ENCODE measurements around the gene CREG1. TPM values are rescaled to one million over a fixed set of nuclear protein-coding genes. Genes with fewer than 3 reads are reported as not detected.

The CREG1 gene
- total and polyA plus RNA-seq, 8 donors, result 71.7 to 157 (median 93.7) TPM

DNA sequence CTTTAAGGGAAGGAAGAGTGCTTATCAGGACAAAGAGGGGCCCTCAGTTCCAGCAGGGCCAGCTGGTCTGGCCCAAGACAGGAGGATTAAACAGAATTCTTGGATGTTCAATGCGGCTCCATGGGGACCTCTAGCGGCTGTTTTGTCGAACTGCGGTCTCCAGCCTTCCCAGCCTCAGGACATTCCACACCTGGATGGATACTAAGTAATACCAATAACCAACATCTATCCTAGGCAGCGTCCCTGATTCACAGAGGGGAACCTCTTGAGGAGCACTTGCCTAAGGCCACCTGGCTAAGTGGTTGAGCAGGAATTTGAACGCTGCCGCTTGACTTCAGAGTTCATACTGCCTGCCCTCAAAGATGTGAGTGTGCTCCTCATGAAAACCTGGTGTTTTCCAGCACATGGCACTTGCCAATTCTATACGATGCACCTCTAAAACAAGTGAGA lies 19.7 kb downstream of the CREG1 start:
- intact Hi-C loops (cut with DNase I), result loop anchor here in 1 of 2 donors (10.0 kb wide), 1 partner anchor 119 kb away; no protein-coding TSS in a partner anchor
- Histone ChIP-seq H3K36me3 (no peaks in the 10 kb centered on the region), H3K4me3 (no peak overlapping the region), H3K9me3 (no peaks in the 10 kb centered on the region), H3K27ac (no peak overlapping the region), H3K27me3 (no peaks in the 10 kb centered on the region), H3K4me1 (no peaks in the 10 kb centered on the region)
- peak in 3 of 4 donors; percentile 51 to 75 (median 57) for DNase-seq
- TF ChIP-seq, protein P1, sequence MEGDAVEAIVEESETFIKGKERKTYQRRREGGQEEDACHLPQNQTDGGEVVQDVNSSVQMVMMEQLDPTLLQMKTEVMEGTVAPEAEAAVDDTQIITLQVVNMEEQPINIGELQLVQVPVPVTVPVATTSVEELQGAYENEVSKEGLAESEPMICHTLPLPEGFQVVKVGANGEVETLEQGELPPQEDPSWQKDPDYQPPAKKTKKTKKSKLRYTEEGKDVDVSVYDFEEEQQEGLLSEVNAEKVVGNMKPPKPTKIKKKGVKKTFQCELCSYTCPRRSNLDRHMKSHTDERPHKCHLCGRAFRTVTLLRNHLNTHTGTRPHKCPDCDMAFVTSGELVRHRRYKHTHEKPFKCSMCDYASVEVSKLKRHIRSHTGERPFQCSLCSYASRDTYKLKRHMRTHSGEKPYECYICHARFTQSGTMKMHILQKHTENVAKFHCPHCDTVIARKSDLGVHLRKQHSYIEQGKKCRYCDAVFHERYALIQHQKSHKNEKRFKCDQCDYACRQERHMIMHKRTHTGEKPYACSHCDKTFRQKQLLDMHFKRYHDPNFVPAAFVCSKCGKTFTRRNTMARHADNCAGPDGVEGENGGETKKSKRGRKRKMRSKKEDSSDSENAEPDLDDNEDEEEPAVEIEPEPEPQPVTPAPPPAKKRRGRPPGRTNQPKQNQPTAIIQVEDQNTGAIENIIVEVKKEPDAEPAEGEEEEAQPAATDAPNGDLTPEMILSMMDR (IDR thresholded peaks at IDR 0.05), result peak; percentile 88 to 91
- ATAC-seq, result peak; percentile 98

DNA sequence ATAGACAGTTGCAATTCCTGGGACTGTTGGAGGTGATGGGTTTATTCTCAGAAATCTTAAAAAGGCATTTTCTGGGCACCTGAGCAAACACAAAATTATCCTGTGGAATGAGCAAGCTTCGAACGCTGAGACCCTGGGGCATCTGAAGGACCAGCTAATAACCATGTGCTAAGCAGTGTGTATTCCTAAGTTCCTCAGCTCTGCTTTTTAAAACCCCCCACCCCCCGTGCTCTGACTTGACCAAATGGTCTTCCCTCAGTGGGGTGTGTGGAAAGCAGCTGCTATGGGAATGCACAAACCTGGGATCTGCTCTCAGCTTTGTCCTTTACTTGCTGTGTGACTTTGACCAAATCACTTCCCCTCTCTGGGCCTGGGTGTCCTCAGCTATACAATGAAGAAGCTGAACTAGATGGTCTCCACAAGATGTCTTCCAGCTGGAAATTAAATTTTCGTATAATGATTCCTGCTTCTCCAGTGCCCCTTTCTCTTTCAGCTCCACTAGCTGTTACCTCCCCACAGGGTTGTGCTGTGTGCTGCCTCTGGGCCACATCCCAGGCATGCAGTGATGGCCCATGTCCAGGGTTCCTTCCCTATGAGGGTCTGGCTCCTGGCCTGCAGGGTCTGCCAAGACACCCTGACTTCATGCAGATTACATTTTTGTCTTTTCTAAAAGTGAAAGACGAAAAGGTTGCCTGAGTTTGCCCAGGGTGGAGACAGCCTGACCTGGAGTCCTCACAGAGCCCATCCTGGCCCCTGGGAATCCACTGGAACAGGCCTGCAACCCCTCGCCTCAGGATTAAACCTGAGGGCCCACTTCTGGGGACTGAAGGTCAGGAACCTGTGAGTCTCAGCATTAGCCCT lies 20.4 kb downstream of the CREG1 start:
- Histone ChIP-seq H3K4me1 (no peaks in the 10 kb centered on the region), H3K27me3 (no peaks in the 10 kb centered on the region), H3K36me3 (no peaks in the 10 kb centered on the region), H3K4me3 (no peak overlapping the region), H3K9me3 (no peaks in the 10 kb centered on the region), H3K27ac (no peak overlapping the region)
- DNase-seq (peak in 2 of 4 donors; percentile 15 to 31), ATAC-seq (peak; percentile 33)
- TF ChIP-seq, protein P1 (IDR thresholded peaks at IDR 0.05), result no peak
- intact Hi-C loops (cut with DNase I), result loop anchor here in 1 of 2 donors (10.0 kb wide), 1 partner anchor 118 kb away; no protein-coding TSS in a partner anchor

DNA sequence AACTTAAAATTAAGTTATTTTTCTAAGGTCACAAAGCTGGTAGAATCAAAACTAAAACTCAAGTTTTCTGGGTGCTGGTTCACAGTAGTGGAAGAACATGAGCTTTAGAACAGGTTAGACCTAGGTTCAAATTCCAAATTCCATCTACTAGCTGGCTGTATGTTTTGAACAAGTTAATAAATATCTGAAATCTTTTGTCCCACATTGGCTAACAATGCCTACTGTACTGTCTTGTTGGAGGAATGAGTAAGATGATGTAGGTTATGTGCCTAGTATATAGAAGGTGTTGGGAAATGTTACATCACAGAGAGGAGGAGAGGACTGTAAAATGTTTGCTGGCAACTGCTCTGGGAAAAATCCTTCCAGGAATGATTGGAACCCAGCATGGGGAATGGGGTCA lies 21.2 kb downstream of the CREG1 start:
- no peak overlapping the region for H3K4me3 ChIP-seq
- intact Hi-C loops (cut with DNase I), result loop anchor here in 1 of 2 donors (10.0 kb wide), 1 partner anchor 118 kb away; no protein-coding TSS in a partner anchor
- no peak for ATAC-seq
- H3K36me3 ChIP-seq, result no peaks in the 10 kb centered on the region
- TF ChIP-seq, protein P1 (IDR thresholded peaks at IDR 0.05), result no peak
- no peaks in the 10 kb centered on the region for H3K27me3 ChIP-seq
- H3K9me3 ChIP-seq, result no peaks in the 10 kb centered on the region
- H3K4me1 ChIP-seq, result no peaks in the 10 kb centered on the region
- no peak overlapping the region for H3K27ac ChIP-seq
- no peak for DNase-seq

GRCh38 chr1:167529829-167530474 lies 23.6 kb downstream of the CREG1 start:
- no peaks in the 10 kb centered on the region for H3K27me3 ChIP-seq
- ATAC-seq, result no peak
- no peaks in the 10 kb centered on the region for H3K4me1 ChIP-seq
- H3K9me3 ChIP-seq, result no peaks in the 10 kb centered on the region
- H3K4me3 ChIP-seq, result no peak overlapping the region
- TF ChIP-seq, protein P1 (IDR thresholded peaks at IDR 0.05), result no peak
- intact Hi-C loops (cut with DNase I), result loop anchor here in 1 of 2 donors (10.0 kb wide), 2 partner anchors 115 to 455 kb away; no protein-coding TSS in a partner anchor
- no peak overlapping the region for H3K27ac ChIP-seq
- no peaks in the 10 kb centered on the region for H3K36me3 ChIP-seq
- DNase-seq, result peak in 1 of 4 donors; percentile 12

Data from left lung (tissue), 10 donors.